MCF 10A (cell line): Measurements from ENCODE around the gene PYM1. TPM values are rescaled to one million over a fixed set of nuclear protein-coding genes. Genes with fewer than 3 reads are reported as not detected.
A peak's percentile ranks its signal among the peaks of the same experiment; 100 is the strongest.

Experiments used
- BruUV-seq: library from RNA; stranded (reverse); fragments of 400-500 nt; replicated peaks from 2 replicates; lab custom pipeline; 2021; lab: Mats Ljungman, UMichigan
- CTCF ChIA-PET: fragments of 300-600 bp; sonication (Branson Sonifier 250); formaldehyde crosslinking; extraction: SDS; loops from one replicate; lab custom pipeline; 2021; ENCODE audit warnings: antibody characterized with exemption, inconsistent platforms; lab: Yijun Ruan, JAX
- POLR2A ChIA-PET: fragments of 300-600, 350-650 bp; sonication (Branson Sonifier 250); formaldehyde crosslinking; extraction: SDS; loops from one replicate; lab custom pipeline; 2020; ENCODE audit warnings: antibody characterized with exemption, inconsistent platforms; lab: Yijun Ruan, JAX
- DNase-seq: peaks from one replicate; pipeline ENCODE4 v3.0.0-alpha.2; 2018; ENCODE audit not compliant: unreplicated experiment
- H3K27ac Mint-ChIP-seq: one replicate; pipeline ENCODE4 v1.8.0; 2022; ENCODE audit warnings: mild to moderate bottlenecking, low read depth, mixed read lengths; ENCODE audit not compliant: unreplicated experiment
- H3K27me3 Mint-ChIP-seq: one replicate; pipeline ENCODE4 v1.8.0; 2022; ENCODE audit warnings: mixed read lengths; ENCODE audit not compliant: insufficient read depth, unreplicated experiment
- H3K36me3 Mint-ChIP-seq: one replicate; pipeline ENCODE4 v1.8.0; 2022; ENCODE audit warnings: mild to moderate bottlenecking, moderate library complexity, mixed read lengths; ENCODE audit not compliant: insufficient read depth, unreplicated experiment
- H3K4me1 Mint-ChIP-seq: one replicate; pipeline ENCODE4 v1.8.0; 2022; ENCODE audit warnings: mixed read lengths; ENCODE audit not compliant: insufficient read depth, unreplicated experiment
- H3K4me3 Mint-ChIP-seq: one replicate; pipeline ENCODE4 v1.8.0; 2022; ENCODE audit warnings: mild to moderate bottlenecking, moderate library complexity, mixed read lengths; ENCODE audit not compliant: unreplicated experiment
- H3K9me3 Mint-ChIP-seq: one replicate; pipeline ENCODE4 v1.8.0; 2022; ENCODE audit warnings: mixed read lengths; ENCODE audit not compliant: unreplicated experiment
- CTCF ChIP-seq: fragments of 200-600 bp; IDR thresholded peaks from one replicate; pipeline ENCODE4 v1.8.0; 2022; ENCODE audit warnings: antibody characterized with exemption, mild to moderate bottlenecking; ENCODE audit not compliant: unreplicated experiment
- intact Hi-C: fragments of 100-400 bp; cut with micrococcal nuclease; formaldehyde crosslinking; loops from 2 replicates; pipeline ENCODE4 v1.14.1; 2022
- total RNA-seq: library from RNA; stranded (reverse); gene quantifications from 2 replicates; pipeline ENCODE4 v1.2.3, GENCODE V29; 2022

Gene PYM1
- total RNA-seq, 1 experiment from 2014 or later: 56.5 TPM

- intact Hi-C loops: loop anchor here (2.0 kb wide), 1 partner anchor 41 kb away; no protein-coding TSS in a partner anchor
- Mint-ChIP-seq H3K36me3 (peaks cover 26% of the 10 kb centered on the region), H3K4me1 (peaks cover 47% of the 10 kb centered on the region), H3K27me3 (no peaks in the 10 kb centered on the region), H3K9me3 (no peaks in the 10 kb centered on the region), H3K4me3 (peak overlapping the region; percentile 79), H3K27ac (peak overlapping the region; percentile 89)
- ChIA-PET POLR2A (interaction anchor here (0.5 to 12.6 kb wide), 22 partner anchors 8 to 290 kb away, joined by 3 to 207 read pairs (median 6); partner anchors contain the start of genes BLOC1S1, CD63, DNAJC14 and ORMDL2), CTCF (interaction anchor here (0.6 to 8.2 kb wide), 13 partner anchors 6 to 202 kb away, joined by 3 to 108 read pairs (median 3); partner anchors contain the start of genes DNAJC14 and ORMDL2)
- no peak for TF ChIP-seq CTCF
- no TSS peak for BruUV-seq
- no peak for DNase-seq
Measured at GRCh38 chr12:55931780-55932550, 4.3 kb upstream of the PYM1 start.

- H3K27ac Mint-ChIP-seq: peak overlapping the region; percentile 89
- CTCF ChIA-PET: interaction anchor here (0.6 to 8.2 kb wide), 14 partner anchors 7 to 195 kb away, joined by 3 to 108 read pairs (median 4); partner anchors contain the start of genes DNAJC14 and ORMDL2
- POLR2A ChIA-PET: interaction anchor here (0.6 to 12.6 kb wide), 18 partner anchors 8 to 215 kb away, joined by 3 to 207 read pairs (median 4); partner anchors contain the start of genes BLOC1S1, CD63, DNAJC14 and ORMDL2
- no peaks in the 10 kb centered on the region for H3K9me3 Mint-ChIP-seq
- TF ChIP-seq CTCF: no peak
- H3K36me3 Mint-ChIP-seq: peaks cover 23% of the 10 kb centered on the region
- no TSS peak for BruUV-seq
- H3K4me3 Mint-ChIP-seq: peak overlapping the region; percentile 79
- no peaks in the 10 kb centered on the region for H3K27me3 Mint-ChIP-seq
- intact Hi-C loops: no loop called here
- peak; percentile 49 for DNase-seq
- peaks cover 43% of the 10 kb centered on the region for H3K4me1 Mint-ChIP-seq
Measured at GRCh38 chr12:55931317-55931779, 3.7 kb upstream of the PYM1 start.

- Mint-ChIP-seq H3K27me3 (no peaks in the 10 kb centered on the region), H3K4me3 (peak within 1 kb of the TSS; percentile 79), H3K36me3 (peaks cover 18% of the 10 kb centered on the region), H3K4me1 (peaks cover 40% of the 10 kb centered on the region), H3K9me3 (no peaks in the 10 kb centered on the region), H3K27ac (peak within 1 kb of the TSS; percentile 89)
- BruUV-seq: no TSS peak
- ChIA-PET CTCF (interaction anchor here (0.6 to 8.2 kb wide), 21 partner anchors 7 to 201 kb away, joined by 3 to 108 read pairs (median 4); partner anchors contain the start of genes DNAJC14, ORMDL2 and SARNP), POLR2A (interaction anchor here (0.5 to 12.6 kb wide), 28 partner anchors 9 to 230 kb away, joined by 3 to 207 read pairs (median 5); partner anchors contain the start of genes BLOC1S1, CD63, DNAJC14 and ORMDL2)
- intact Hi-C loops: loop anchor here (1.0 kb wide), 2 partner anchors 9 to 110 kb away; partner anchors contain the start of gene RPS26
- peak; percentile 41 for TF ChIP-seq CTCF
- peak; percentile 82 for DNase-seq
Measured at GRCh38 chr12:55930771-55931316, 3.1 kb upstream of the PYM1 start, which contains the start of gene DGKA. DGKA (plus strand) TSS chr12:55931162; CDS start chr12:55936504, 5,342 bp downstream.
